HUES6 (cell line): ENCODE results near the gene SNX3.

Source experiments
- H3K27ac ChIP-seq: 2 replicates; pipeline ENCODE4 v1.7.0; 2013; ENCODE audit warnings: low read depth, mild to moderate bottlenecking, low read length, inconsistent platforms
- H3K27me3 ChIP-seq: 2 replicates; pipeline ENCODE4 v1.6.1; 2013; ENCODE audit warnings: low read length; ENCODE audit not compliant: control insufficient read depth, insufficient read depth
- H3K36me3 ChIP-seq: 2 replicates; pipeline ENCODE4 v1.6.1; 2013; ENCODE audit warnings: low read length; ENCODE audit not compliant: control insufficient read depth, insufficient read depth
- H3K4me1 ChIP-seq: 2 replicates; pipeline ENCODE4 v1.6.1; 2013; ENCODE audit warnings: low read length; ENCODE audit not compliant: control insufficient read depth, insufficient read depth
- H3K4me3 ChIP-seq: 2 replicates; pipeline ENCODE4 v1.5.1; 2013; ENCODE audit warnings: low read depth, low read length
- H3K9ac ChIP-seq: one replicate; pipeline ENCODE4 v1.6.1; 2013; ENCODE audit warnings: mild to moderate bottlenecking, low read length
- H3K9me3 ChIP-seq: 2 replicates; pipeline ENCODE4 v1.6.1; 2013; ENCODE audit warnings: low read depth, low read length; ENCODE audit not compliant: control insufficient read depth, insufficient read depth

SNX3 gene

DNA sequence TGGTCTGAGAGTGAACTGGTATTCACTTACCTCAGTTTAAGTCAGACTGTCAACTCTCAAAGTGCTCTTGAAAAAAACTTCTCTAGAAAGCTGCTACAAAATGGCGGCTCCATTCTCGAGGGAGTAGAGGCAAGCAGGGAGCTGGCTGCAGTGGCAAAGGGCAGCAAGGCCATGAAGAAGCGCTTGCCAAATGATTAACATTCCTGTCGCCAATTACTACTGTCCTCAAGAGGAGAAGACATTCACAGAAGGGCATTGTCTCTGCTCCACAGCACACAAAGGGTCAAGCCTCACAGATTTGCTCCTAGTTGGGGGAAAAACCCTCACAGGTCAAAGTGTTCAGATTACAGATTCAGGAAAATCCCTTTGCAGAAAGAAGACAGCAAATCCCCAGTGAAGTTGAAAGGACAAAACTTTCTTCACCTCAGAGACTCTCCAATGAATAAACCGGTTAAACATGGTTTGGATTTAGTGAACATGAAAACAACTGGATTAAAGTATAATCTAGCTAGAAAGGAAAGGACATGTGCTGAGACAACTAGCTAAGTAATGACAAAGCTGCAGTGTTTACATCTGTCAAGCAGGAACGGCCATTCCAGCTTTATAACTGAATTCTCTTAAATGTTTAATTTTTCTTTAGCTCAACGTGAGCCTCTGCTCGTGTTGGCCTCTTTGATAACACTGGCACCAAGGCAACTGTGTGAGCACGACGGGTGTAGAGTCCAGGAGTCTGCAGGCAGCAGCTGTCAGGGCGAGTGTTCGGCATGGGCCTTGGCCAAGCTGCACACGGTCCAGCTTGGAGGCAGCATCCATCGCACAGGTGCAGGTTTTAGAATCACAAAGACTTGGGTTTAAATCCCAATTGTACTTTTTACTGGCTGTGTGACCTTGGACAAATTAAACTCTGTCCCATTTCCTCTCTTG, 57.4 kb downstream of the SNX3 start:
- no peak overlapping the region for H3K4me3 ChIP-seq

DNA sequence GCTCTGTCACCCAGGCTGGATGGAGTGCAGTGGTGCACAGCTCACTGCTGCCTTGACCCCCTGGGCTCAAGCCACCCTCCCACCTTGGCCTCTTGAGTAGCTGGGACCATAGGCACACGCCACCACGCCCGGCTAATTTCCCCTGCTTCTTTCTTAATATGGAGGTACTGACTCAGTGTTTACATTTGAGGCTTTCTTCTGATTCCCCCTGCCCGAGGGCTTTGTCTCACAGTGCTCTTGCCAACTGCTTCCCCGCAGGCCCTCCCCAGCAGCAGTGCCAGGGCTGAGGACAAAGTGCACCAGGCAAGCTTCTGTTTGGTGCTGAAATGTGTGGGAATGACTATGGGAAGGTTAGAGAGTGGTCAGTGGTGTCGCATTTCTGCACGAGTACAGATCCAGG, 60.2 kb downstream of the SNX3 start:
- H3K27ac ChIP-seq, result no peak overlapping the region

More for the DNA sequence above, 57.4 kb downstream of the SNX3 start:
- no peaks in the 10 kb centered on the region for H3K4me1 ChIP-seq
- H3K27me3 ChIP-seq, result no peaks in the 10 kb centered on the region
- H3K9ac ChIP-seq, result no peak overlapping the region
- H3K27ac ChIP-seq, result no peak overlapping the region
- H3K36me3 ChIP-seq, result no peaks in the 10 kb centered on the region
- H3K9me3 ChIP-seq, result no peaks in the 10 kb centered on the region

DNA sequence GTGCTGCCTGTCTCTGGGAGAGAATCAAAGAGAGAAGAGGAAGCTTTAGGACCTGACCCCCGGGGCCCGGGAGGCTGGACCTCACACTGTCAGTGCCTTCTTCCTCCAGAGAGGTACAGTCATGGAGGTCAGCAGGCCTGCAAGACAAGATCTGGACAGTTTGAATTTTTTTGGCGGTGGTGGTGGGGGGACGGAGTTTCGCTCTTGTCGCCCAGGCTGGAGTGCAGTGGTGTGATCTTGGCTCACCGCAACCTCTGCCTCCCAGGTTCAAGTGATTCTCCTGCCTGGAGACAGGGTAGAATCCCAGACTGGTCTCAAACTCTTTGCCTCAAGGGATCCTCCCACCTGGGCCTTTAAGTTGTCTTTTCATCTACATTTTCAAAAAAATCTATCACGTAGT, 60.7 kb downstream of the SNX3 start:
- no peak overlapping the region for H3K4me3 ChIP-seq
- H3K4me1 ChIP-seq, result no peaks in the 10 kb centered on the region
- no peaks in the 10 kb centered on the region for H3K9me3 ChIP-seq
- H3K27ac ChIP-seq, result no peak overlapping the region
- no peak overlapping the region for H3K9ac ChIP-seq
- no peaks in the 10 kb centered on the region for H3K36me3 ChIP-seq
- H3K27me3 ChIP-seq, result no peaks in the 10 kb centered on the region

More for the DNA sequence above, 60.2 kb downstream of the SNX3 start:
- Histone ChIP-seq H3K9me3 (no peaks in the 10 kb centered on the region), H3K4me3 (no peak overlapping the region), H3K27me3 (no peaks in the 10 kb centered on the region), H3K9ac (no peak overlapping the region), H3K36me3 (no peaks in the 10 kb centered on the region), H3K4me1 (no peaks in the 10 kb centered on the region)

DNA sequence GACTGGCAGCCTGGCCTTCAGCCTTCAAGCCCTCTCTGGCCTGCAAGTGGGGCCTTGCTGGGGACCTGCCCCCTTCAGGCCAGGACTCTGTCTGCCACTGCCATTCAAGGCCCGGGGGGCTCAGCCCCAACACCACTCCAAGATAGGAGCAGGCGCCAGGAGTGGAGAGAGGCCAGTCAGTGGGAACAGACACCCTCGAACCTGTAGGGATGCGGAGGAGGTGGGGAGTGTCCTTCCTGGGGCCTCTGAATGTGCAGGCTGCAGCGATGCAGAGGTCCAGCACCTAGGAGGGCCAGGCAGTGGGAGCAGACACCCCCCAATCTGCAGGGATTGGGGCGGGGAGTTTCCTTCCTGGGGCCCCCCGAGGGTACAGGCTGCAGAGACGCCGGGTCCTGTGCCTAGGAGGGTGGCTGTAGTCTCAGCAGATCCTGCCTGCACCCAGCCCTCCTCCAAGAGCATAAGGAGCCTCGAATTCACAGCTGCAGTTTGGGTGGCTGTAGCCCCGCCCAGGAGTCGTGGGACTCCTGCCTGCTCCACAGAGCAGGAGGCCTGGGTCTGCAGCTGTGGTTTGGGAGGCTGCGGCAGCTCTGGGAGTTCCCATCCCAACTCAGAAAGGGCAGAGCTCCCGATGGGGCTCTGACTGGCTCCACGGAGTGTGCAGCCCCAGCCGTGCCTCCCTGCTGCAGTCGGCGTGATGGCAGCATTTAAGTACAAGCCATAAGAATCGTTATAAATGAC, 61.9 kb downstream of the SNX3 start:
- Histone ChIP-seq H3K9me3 (no peaks in the 10 kb centered on the region), H3K9ac (no peak overlapping the region), H3K36me3 (no peaks in the 10 kb centered on the region), H3K4me3 (no peak overlapping the region), H3K27ac (no peak overlapping the region), H3K4me1 (no peaks in the 10 kb centered on the region), H3K27me3 (no peaks in the 10 kb centered on the region; the same call in 1 of the 2 replicates)

DNA sequence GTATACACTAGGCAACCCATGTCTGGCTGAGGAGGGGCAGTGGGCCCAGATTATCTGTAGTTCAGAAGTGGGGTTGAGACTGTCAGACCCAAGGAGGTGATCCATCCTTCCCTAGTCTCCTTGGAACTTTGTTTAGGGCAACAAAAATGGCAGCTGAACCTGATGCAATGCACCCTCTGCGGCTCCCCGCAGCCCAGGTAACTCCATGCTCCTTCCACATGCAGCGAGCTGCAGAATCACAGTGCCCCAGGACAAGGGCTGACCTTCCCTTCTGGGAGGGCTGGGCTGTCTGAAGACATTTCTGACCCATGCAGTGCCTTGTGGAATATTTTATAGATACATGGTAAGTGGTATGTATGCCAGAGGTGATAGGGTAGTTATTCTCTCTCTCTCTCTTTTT, 65.6 kb downstream of the SNX3 start:
- no peaks in the 10 kb centered on the region for H3K9me3 ChIP-seq
- no peaks in the 10 kb centered on the region for H3K4me1 ChIP-seq
- no peaks in the 10 kb centered on the region for H3K36me3 ChIP-seq
- peaks cover 2% of the 10 kb centered on the region; the same call in 1 of the 2 replicates for H3K27me3 ChIP-seq
- H3K4me3 ChIP-seq, result no peak overlapping the region
- no peak overlapping the region for H3K27ac ChIP-seq
- H3K9ac ChIP-seq, result no peak overlapping the region

DNA sequence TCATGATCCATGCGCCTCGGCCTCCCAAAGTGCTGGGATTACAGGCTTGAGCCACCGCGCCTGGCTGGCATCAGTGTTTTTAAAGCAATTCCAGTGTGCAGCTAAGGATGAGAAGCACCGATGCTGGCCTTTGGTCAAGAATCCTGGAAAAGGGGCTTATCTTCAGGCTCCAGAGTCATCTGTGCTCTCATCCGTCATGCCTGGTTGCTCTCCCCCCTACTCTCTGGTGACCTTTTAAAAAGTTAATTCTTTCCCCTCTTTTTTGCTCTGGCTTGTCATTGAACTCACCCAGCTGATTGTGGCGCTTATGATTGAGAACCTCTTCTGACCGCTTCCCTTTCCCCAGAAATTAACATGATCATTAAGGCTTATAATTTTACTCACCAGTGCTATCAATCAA, 66.3 kb downstream of the SNX3 start:
- peaks cover 7% of the 10 kb centered on the region; the same call in 1 of the 2 replicates for H3K27me3 ChIP-seq
- H3K9me3 ChIP-seq, result no peaks in the 10 kb centered on the region
- no peaks in the 10 kb centered on the region for H3K4me1 ChIP-seq
- no peak overlapping the region for H3K4me3 ChIP-seq
- H3K27ac ChIP-seq, result no peak overlapping the region
- no peaks in the 10 kb centered on the region for H3K36me3 ChIP-seq
- no peak overlapping the region for H3K9ac ChIP-seq

DNA sequence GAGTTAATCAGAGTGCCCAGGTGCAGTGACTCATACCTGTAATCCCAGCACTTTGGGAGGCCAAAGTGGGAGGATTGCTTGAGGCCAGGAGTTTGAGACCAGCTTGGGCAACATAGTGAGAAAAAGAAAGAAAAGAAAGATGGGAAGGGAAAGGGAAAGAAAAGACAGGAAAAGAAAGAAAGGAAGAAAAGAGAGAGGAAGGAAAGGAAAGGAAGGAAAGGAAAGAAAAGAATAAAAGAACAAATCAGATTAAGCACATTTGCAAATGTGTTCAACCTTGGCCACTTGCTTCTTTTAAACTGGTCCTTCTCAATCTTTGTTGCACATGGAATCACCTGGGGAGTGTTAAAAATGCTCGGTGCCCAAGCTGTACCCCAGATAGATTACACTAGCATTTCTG, 67.0 kb downstream of the SNX3 start:
- H3K27ac ChIP-seq, result no peak overlapping the region
- no peak overlapping the region for H3K4me3 ChIP-seq
- no peak overlapping the region for H3K9ac ChIP-seq
- H3K27me3 ChIP-seq, result peaks cover 13% of the 10 kb centered on the region; the same call in 1 of the 2 replicates
- no peaks in the 10 kb centered on the region for H3K36me3 ChIP-seq
- H3K9me3 ChIP-seq, result no peaks in the 10 kb centered on the region
- no peaks in the 10 kb centered on the region for H3K4me1 ChIP-seq

DNA sequence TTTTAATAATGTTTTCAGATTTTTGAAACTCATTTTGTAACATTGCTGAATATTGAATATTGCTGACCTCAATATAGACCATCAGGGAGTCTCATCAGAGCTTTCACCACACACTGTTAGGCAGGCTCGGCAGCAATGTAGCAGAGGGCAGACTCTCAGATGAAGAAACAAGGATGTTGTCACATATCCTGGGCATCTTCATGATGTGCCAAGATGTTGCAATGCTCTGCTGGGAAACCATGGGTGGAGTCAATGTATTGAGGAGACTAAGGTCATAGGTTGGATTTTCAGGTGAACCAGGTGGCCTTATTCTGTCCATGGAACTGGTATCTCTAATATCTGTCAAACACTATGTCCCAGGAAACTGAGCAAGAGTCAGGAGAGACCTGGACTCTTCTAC, 67.7 kb downstream of the SNX3 start:
- Histone ChIP-seq H3K4me1 (no peaks in the 10 kb centered on the region), H3K36me3 (no peaks in the 10 kb centered on the region), H3K27me3 (peaks cover 18% of the 10 kb centered on the region), H3K9me3 (no peaks in the 10 kb centered on the region), H3K27ac (no peak overlapping the region), H3K9ac (no peak overlapping the region), H3K4me3 (no peak overlapping the region)

DNA sequence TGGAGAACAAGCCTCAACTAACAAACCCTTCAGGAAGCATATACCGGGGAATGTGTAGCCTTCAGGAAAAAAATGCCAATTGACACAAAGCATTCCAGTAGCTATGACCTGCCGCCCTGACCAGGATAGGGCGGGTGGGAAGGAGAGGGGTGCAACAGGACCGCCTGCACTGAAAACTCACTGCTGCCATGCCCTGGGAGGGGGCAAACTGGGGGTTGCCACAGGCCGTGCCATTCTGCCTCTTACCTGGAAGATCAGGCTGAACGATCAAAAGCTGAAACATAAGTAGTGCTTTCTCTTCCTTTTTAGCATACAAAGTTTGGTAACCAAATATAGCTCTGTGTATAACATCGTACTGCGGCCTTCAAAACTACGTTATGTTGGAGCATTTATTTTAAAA, 73.3 kb downstream of the SNX3 start:
- Histone ChIP-seq H3K9me3 (no peaks in the 10 kb centered on the region), H3K4me3 (no peak overlapping the region), H3K27me3 (peaks cover 58% of the 10 kb centered on the region), H3K9ac (no peak overlapping the region), H3K27ac (no peak overlapping the region), H3K4me1 (no peaks in the 10 kb centered on the region), H3K36me3 (no peaks in the 10 kb centered on the region)

DNA sequence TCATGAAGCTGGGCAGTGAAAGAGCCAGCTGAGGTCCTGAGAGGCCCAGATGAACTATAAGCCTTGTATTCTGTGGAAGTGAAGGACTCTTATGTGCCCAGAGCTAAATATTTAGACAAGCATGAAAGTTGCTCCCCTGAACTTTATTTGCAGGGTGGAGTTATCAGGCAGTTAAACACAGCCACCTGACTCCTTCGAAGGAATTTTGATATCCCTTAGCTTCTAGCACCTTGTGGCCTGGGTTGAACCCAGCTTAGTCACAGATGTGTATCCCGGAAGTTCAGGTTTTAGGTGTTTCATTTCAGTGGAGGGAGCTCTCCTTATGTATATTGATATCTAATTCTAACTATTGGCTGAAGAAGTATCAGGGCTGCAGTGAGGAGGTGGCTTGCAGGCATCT, 74.6 kb downstream of the SNX3 start:
- no peak overlapping the region for H3K4me3 ChIP-seq
- no peaks in the 10 kb centered on the region for H3K4me1 ChIP-seq
- no peak overlapping the region for H3K9ac ChIP-seq
- no peaks in the 10 kb centered on the region for H3K36me3 ChIP-seq
- H3K27ac ChIP-seq, result no peak overlapping the region
- H3K27me3 ChIP-seq, result peaks cover 66% of the 10 kb centered on the region
- H3K9me3 ChIP-seq, result no peaks in the 10 kb centered on the region

DNA sequence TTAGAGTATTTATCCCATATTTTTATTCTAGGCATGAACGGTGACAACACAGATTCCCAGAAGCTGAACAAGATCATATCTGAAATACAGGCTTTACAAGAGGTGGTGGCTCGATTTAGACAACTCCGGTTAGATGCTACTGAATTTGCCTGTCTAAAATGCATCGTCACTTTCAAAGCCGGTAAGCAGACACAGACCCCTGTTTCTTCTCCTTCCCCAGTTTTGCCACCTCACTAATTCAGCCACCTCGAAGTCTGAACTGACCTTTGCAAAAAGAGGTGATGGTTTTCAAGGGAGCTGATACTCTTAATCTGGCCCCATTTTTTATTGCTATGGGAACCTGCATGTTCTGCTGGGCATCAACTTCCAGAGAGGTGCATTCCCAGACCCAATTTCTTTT, 80.1 kb downstream of the SNX3 start:
- H3K9ac ChIP-seq, result no peak overlapping the region
- no peaks in the 10 kb centered on the region for H3K9me3 ChIP-seq
- peaks cover 80% of the 10 kb centered on the region for H3K27me3 ChIP-seq
- no peaks in the 10 kb centered on the region for H3K36me3 ChIP-seq
- H3K4me1 ChIP-seq, result peaks cover 23% of the 10 kb centered on the region
- no peak overlapping the region for H3K27ac ChIP-seq
- no peak overlapping the region for H3K4me3 ChIP-seq
